ENCODE results near the gene HNRNPM. TPM values are rescaled to one million over a fixed set of nuclear protein-coding genes. Genes with fewer than 3 reads are reported as not detected.

The HNRNPM gene
- total and polyA plus RNA-seq, 4 experiments from 2014 or later = 197 to 245 (median 203) TPM

- peaks cover 27 to 30% of the 10 kb centered on the region in 2 donors for H3K36me3 Mint-ChIP-seq
- Histone ChIP-seq H3K27ac (ENCODE audit: low read depth, low read length) (no peak overlapping the region), H3K4me1 (ENCODE audit: insufficient read depth, low read length) (peaks cover 25% of the 10 kb centered on the region), H3K4me3 (ENCODE audit: low read length in 2 of 2) (no peak overlapping the region), H3K9me3 (ENCODE audit: control insufficient read depth in 1 of 2, low read length in 2 of 2) (no peaks in the 10 kb centered on the region), H3K27me3 (ENCODE audit: insufficient read depth, low read length) (no peaks in the 10 kb centered on the region), H3K36me3 (ENCODE audit: insufficient read depth, low read length) (peaks cover 19% of the 10 kb centered on the region)
- no peak overlapping the region for H3K4me3 Mint-ChIP-seq
- no peaks in the 10 kb centered on the region for H3K9me3 Mint-ChIP-seq
- ChIA-PET POLR2A (ENCODE audit: partially characterized antibody) (interaction anchor here (0.6 to 1.5 kb wide), 2 partner anchors 24 to 28 kb away, joined by 3 to 4 read pairs; no protein-coding TSS in a partner anchor), CTCF (ENCODE audit: partially characterized antibody) (interaction anchor here (0.6 to 1.4 kb wide), 2 partner anchors 9 to 68 kb away, joined by 3 read pairs; no protein-coding TSS in a partner anchor)
- intact Hi-C loops (cut with micrococcal nuclease) = no loop called here
- no peaks in the 10 kb centered on the region for H3K27me3 Mint-ChIP-seq
- DNase-seq = no peak
- H3K27ac Mint-ChIP-seq = peak overlapping the region in 1 of 7 donors; percentile 25
- H3K4me1 Mint-ChIP-seq = peaks cover 17 to 38% (median 23%) of the 10 kb centered on the region in 4 donors
Measured at GRCh38 chr19:8491574-8491973, 46.8 kb downstream of the HNRNPM start.

- Mint-ChIP-seq H3K36me3 (peaks cover 3 to 4% of the 10 kb centered on the region in 2 donors), H3K27ac (peak overlapping the region; percentile 38 to 84 (median 64)), H3K9me3 (no peaks in the 10 kb centered on the region), H3K4me1 (peaks cover 4 to 17% (median 4%) of the 10 kb centered on the region in 4 donors), H3K27me3 (no peaks in the 10 kb centered on the region), H3K4me3 (no peak overlapping the region)
- Histone ChIP-seq H3K27me3 (ENCODE audit: insufficient read depth, low read length) (no peaks in the 10 kb centered on the region), H3K4me1 (ENCODE audit: insufficient read depth, low read length) (peaks cover 8% of the 10 kb centered on the region), H3K4me3 (ENCODE audit: low read length in 2 of 2) (no peak overlapping the region), H3K9me3 (ENCODE audit: control insufficient read depth in 1 of 2, low read length in 2 of 2) (no peaks in the 10 kb centered on the region), H3K36me3 (ENCODE audit: insufficient read depth, low read length) (no peaks in the 10 kb centered on the region), H3K27ac (ENCODE audit: low read depth, low read length) (no peak overlapping the region)
- POLR2A ChIA-PET (ENCODE audit: partially characterized antibody) = interaction anchor here (0.9 to 2.2 kb wide), 4 partner anchors 12 to 24 kb away, joined by 3 to 15 read pairs (median 5); partner anchors contain the start of gene ZNF414
- no peak for DNase-seq
- intact Hi-C loops (cut with micrococcal nuclease) = no loop called here
- CTCF ChIA-PET (ENCODE audit: partially characterized antibody) = interaction anchor here (0.8 to 3.5 kb wide), 8 partner anchors 11 to 97 kb away, joined by 3 to 30 read pairs (median 4); partner anchors contain the start of gene MYO1F
Measured at GRCh38 chr19:8494158-8494557, 49.4 kb downstream of the HNRNPM start.

GRCh38 chr19:8498295-8498694 is 53.5 kb downstream of the HNRNPM start:
- peak in 1 of 5 donors; percentile 27 for DNase-seq
- no peak overlapping the region for H3K4me3 Mint-ChIP-seq
- peaks cover 8% of the 10 kb centered on the region for H3K4me1 ChIP-seq (ENCODE audit: insufficient read depth, low read length)
- ChIA-PET POLR2A (ENCODE audit: partially characterized antibody) (no interaction called here), CTCF (ENCODE audit: partially characterized antibody) (interaction anchor here (1.1 kb wide), 1 partner anchor 80 kb away, joined by 3 read pairs; no protein-coding TSS in a partner anchor)
- H3K4me3 ChIP-seq (ENCODE audit: low read length in 2 of 2) = no peak overlapping the region
- no peak overlapping the region for H3K27ac Mint-ChIP-seq
- H3K36me3 Mint-ChIP-seq = no peaks in the 10 kb centered on the region
- no peaks in the 10 kb centered on the region for H3K27me3 Mint-ChIP-seq
- no peaks in the 10 kb centered on the region for H3K9me3 Mint-ChIP-seq
- H3K4me1 Mint-ChIP-seq = peaks cover 4 to 19% (median 7%) of the 10 kb centered on the region in 4 donors
- no peak overlapping the region for H3K27ac ChIP-seq (ENCODE audit: low read depth, low read length)
- no peaks in the 10 kb centered on the region for H3K27me3 ChIP-seq (ENCODE audit: insufficient read depth, low read length)
- H3K9me3 ChIP-seq (ENCODE audit: control insufficient read depth in 1 of 2, low read length in 2 of 2) = no peaks in the 10 kb centered on the region
- intact Hi-C loops (cut with micrococcal nuclease) = no loop called here
- no peaks in the 10 kb centered on the region for H3K36me3 ChIP-seq (ENCODE audit: insufficient read depth, low read length)

- Histone ChIP-seq H3K36me3 (ENCODE audit: insufficient read depth, low read length) (no peaks in the 10 kb centered on the region), H3K4me1 (ENCODE audit: insufficient read depth, low read length) (peaks cover 4% of the 10 kb centered on the region), H3K27me3 (ENCODE audit: insufficient read depth, low read length) (no peaks in the 10 kb centered on the region), H3K4me3 (ENCODE audit: low read length in 2 of 2) (no peak overlapping the region), H3K9me3 (ENCODE audit: control insufficient read depth in 1 of 2, low read length in 2 of 2) (no peaks in the 10 kb centered on the region), H3K27ac (ENCODE audit: low read depth, low read length) (no peak overlapping the region)
- Mint-ChIP-seq H3K4me1 (peaks cover under 1 to 20% (median 5%) of the 10 kb centered on the region in 4 donors), H3K27me3 (no peaks in the 10 kb centered on the region), H3K36me3 (no peaks in the 10 kb centered on the region), H3K27ac (no peak overlapping the region), H3K9me3 (no peaks in the 10 kb centered on the region), H3K4me3 (no peak overlapping the region)
- CTCF ChIA-PET (ENCODE audit: partially characterized antibody) = interaction anchor here (0.9 kb wide), 1 partner anchor 11 kb away, joined by 4 read pairs; no protein-coding TSS in a partner anchor
- peak in 1 of 5 donors; percentile 3 for DNase-seq
- intact Hi-C loops (cut with micrococcal nuclease) = no loop called here
- POLR2A ChIA-PET (ENCODE audit: partially characterized antibody) = interaction anchor here (1.2 kb wide), 1 partner anchor 77 kb away, joined by 3 read pairs; no protein-coding TSS in a partner anchor
Measured at GRCh38 chr19:8499048-8499833, 54.5 kb downstream of the HNRNPM start.

- H3K36me3 Mint-ChIP-seq = no peaks in the 10 kb centered on the region
- Histone ChIP-seq H3K4me3 (ENCODE audit: low read length in 2 of 2) (no peak overlapping the region), H3K27ac (ENCODE audit: low read depth, low read length) (no peak overlapping the region), H3K27me3 (ENCODE audit: insufficient read depth, low read length) (no peaks in the 10 kb centered on the region), H3K36me3 (ENCODE audit: insufficient read depth, low read length) (no peaks in the 10 kb centered on the region), H3K9me3 (ENCODE audit: control insufficient read depth in 1 of 2, low read length in 2 of 2) (no peaks in the 10 kb centered on the region), H3K4me1 (ENCODE audit: insufficient read depth, low read length) (peaks cover 5% of the 10 kb centered on the region)
- no peak for DNase-seq
- H3K9me3 Mint-ChIP-seq = no peaks in the 10 kb centered on the region
- no peak overlapping the region for H3K4me3 Mint-ChIP-seq
- POLR2A ChIA-PET (ENCODE audit: partially characterized antibody) = interaction anchor here (1.0 kb wide), 1 partner anchor 14 kb away, joined by 4 read pairs; the partner anchor contains the start of gene ZNF414
- H3K27ac Mint-ChIP-seq = peak overlapping the region in 3 of 7 donors; percentile 24 to 64 (median 37)
- intact Hi-C loops (cut with micrococcal nuclease) = no loop called here
- H3K27me3 Mint-ChIP-seq = no peaks in the 10 kb centered on the region
- peaks cover 0 to 26% (median 6%) of the 10 kb centered on the region in 4 donors for H3K4me1 Mint-ChIP-seq
- CTCF ChIA-PET (ENCODE audit: partially characterized antibody) = interaction anchor here (1.2 kb wide), 1 partner anchor 8 kb away, joined by 3 read pairs; no protein-coding TSS in a partner anchor
Measured at GRCh38 chr19:8500158-8500557, 55.4 kb downstream of the HNRNPM start.

GRCh38 chr19:8501516-8501915 is 56.7 kb downstream of the HNRNPM start:
- Mint-ChIP-seq H3K9me3 (no peaks in the 10 kb centered on the region), H3K27ac (peak overlapping the region in 1 of 7 donors; percentile 47)

GRCh38 chr19:8501981-8502380 is 57.2 kb downstream of the HNRNPM start:
- Histone ChIP-seq H3K36me3 (ENCODE audit: insufficient read depth, low read length) (no peaks in the 10 kb centered on the region), H3K4me1 (ENCODE audit: insufficient read depth, low read length) (peaks cover 13% of the 10 kb centered on the region), H3K4me3 (ENCODE audit: low read length in 2 of 2) (no peak overlapping the region), H3K27ac (ENCODE audit: low read depth, low read length) (no peak overlapping the region), H3K9me3 (ENCODE audit: control insufficient read depth in 1 of 2, low read length in 2 of 2) (no peaks in the 10 kb centered on the region), H3K27me3 (ENCODE audit: insufficient read depth, low read length) (no peaks in the 10 kb centered on the region)
- CTCF ChIA-PET (ENCODE audit: partially characterized antibody) = no interaction called here
- Mint-ChIP-seq H3K27ac (no peak overlapping the region), H3K4me3 (no peak overlapping the region), H3K27me3 (no peaks in the 10 kb centered on the region), H3K9me3 (no peaks in the 10 kb centered on the region), H3K4me1 (peaks cover 4 to 33% (median 11%) of the 10 kb centered on the region in 4 donors), H3K36me3 (peaks cover 0 to 5% of the 10 kb centered on the region in 2 donors)
- intact Hi-C loops (cut with micrococcal nuclease) = no loop called here
- POLR2A ChIA-PET (ENCODE audit: partially characterized antibody) = no interaction called here
- DNase-seq = no peak

More at GRCh38 chr19:8501516-8501915, 56.7 kb downstream of the HNRNPM start:
- Mint-ChIP-seq H3K4me3 (no peak overlapping the region), H3K27me3 (no peaks in the 10 kb centered on the region), H3K4me1 (peaks cover 4 to 30% (median 10%) of the 10 kb centered on the region in 4 donors), H3K36me3 (peaks cover 0 to 5% of the 10 kb centered on the region in 2 donors)
- H3K27me3 ChIP-seq (ENCODE audit: insufficient read depth, low read length) = no peaks in the 10 kb centered on the region
- CTCF ChIA-PET (ENCODE audit: partially characterized antibody) = no interaction called here
- no peaks in the 10 kb centered on the region for H3K9me3 ChIP-seq (ENCODE audit: control insufficient read depth in 1 of 2, low read length in 2 of 2)
- POLR2A ChIA-PET (ENCODE audit: partially characterized antibody) = interaction anchor here (0.6 kb wide), 1 partner anchor 21 kb away, joined by 3 read pairs; no protein-coding TSS in a partner anchor
- peaks cover 12% of the 10 kb centered on the region for H3K4me1 ChIP-seq (ENCODE audit: insufficient read depth, low read length)
- H3K4me3 ChIP-seq (ENCODE audit: low read length in 2 of 2) = no peak overlapping the region
- no peaks in the 10 kb centered on the region for H3K36me3 ChIP-seq (ENCODE audit: insufficient read depth, low read length)
- intact Hi-C loops (cut with micrococcal nuclease) = no loop called here
- DNase-seq = peak in 1 of 5 donors; percentile 16
- H3K27ac ChIP-seq (ENCODE audit: low read depth, low read length) = no peak overlapping the region
